Rectal smooth muscle tissue (tissue), 1 donor: ENCODE measurements around the gene LAMA4.

Source experiments
- H3K27ac ChIP-seq: one replicate; pipeline ENCODE4 v1.7.0; 2013; ENCODE audit warnings: low read depth, low read length, inconsistent platforms
- H3K27me3 ChIP-seq: one replicate; pipeline ENCODE4 v1.7.0; 2013; ENCODE audit warnings: low read length; ENCODE audit not compliant: control insufficient read depth, insufficient read depth
- H3K36me3 ChIP-seq: one replicate; pipeline ENCODE4 v1.7.0; 2013; ENCODE audit warnings: low read length; ENCODE audit not compliant: control insufficient read depth, insufficient read depth
- H3K4me1 ChIP-seq: one replicate; pipeline ENCODE4 v1.7.0; 2013; ENCODE audit warnings: low read length; ENCODE audit not compliant: control insufficient read depth, insufficient read depth
- H3K4me3 ChIP-seq: one replicate; pipeline ENCODE4 v1.7.0; 2013; ENCODE audit warnings: low read length
- H3K9ac ChIP-seq: one replicate; pipeline ENCODE4 v1.7.0; 2013; ENCODE audit warnings: low read length

Gene LAMA4

GRCh38 chr6:112183271-112183671 is 71.1 kb downstream of the LAMA4 start:
- H3K27ac ChIP-seq = no peak overlapping the region
- H3K4me1 ChIP-seq = peaks cover 6% of the 10 kb centered on the region
- H3K9ac ChIP-seq = no peak overlapping the region
- no peak overlapping the region for H3K4me3 ChIP-seq
- H3K36me3 ChIP-seq = peaks cover 5% of the 10 kb centered on the region
- H3K27me3 ChIP-seq = no peaks in the 10 kb centered on the region

DNA sequence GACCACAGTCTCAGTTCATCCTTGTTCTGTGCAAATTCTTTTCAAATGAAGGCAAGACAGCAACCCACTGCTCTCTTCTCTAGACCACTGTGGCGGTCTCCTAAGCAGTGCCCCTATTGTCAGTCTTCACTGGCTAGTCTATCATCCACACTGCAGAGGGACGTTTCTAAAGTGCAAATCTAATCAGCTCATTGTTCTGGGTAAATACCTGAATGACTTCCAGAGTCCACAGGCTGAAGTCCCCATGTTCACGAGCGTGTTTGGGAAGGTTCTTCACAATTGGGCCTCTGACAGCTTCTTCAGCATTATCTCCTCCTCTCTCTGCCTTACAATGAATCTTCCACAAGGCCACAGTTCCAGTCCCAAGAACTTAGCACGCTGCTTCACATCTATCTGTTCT is 73.2 kb downstream of the LAMA4 start:
- no peak overlapping the region for H3K4me3 ChIP-seq
- no peaks in the 10 kb centered on the region for H3K36me3 ChIP-seq
- H3K4me1 ChIP-seq = peaks cover 6% of the 10 kb centered on the region
- H3K27me3 ChIP-seq = no peaks in the 10 kb centered on the region
- no peak overlapping the region for H3K9ac ChIP-seq
- no peak overlapping the region for H3K27ac ChIP-seq

GRCh38 chr6:112180095-112180820 is 74.1 kb downstream of the LAMA4 start:
- Histone ChIP-seq H3K27ac (no peak overlapping the region), H3K9ac (no peak overlapping the region), H3K4me3 (no peak overlapping the region), H3K36me3 (peaks cover 3% of the 10 kb centered on the region), H3K4me1 (peaks cover 6% of the 10 kb centered on the region), H3K27me3 (no peaks in the 10 kb centered on the region)

- peaks cover 6% of the 10 kb centered on the region for H3K36me3 ChIP-seq
Measured at GRCh38 chr6:112179631-112180030, 74.7 kb downstream of the LAMA4 start.

GRCh38 chr6:112178846-112179245 is 75.5 kb downstream of the LAMA4 start:
- Histone ChIP-seq H3K4me1 (peaks cover 6% of the 10 kb centered on the region), H3K36me3 (peaks cover 6% of the 10 kb centered on the region)

More at GRCh38 chr6:112179631-112180030, 74.7 kb downstream of the LAMA4 start:
- Histone ChIP-seq H3K27me3 (no peaks in the 10 kb centered on the region), H3K9ac (no peak overlapping the region), H3K4me1 (peaks cover 6% of the 10 kb centered on the region), H3K4me3 (no peak overlapping the region), H3K27ac (no peak overlapping the region)

DNA sequence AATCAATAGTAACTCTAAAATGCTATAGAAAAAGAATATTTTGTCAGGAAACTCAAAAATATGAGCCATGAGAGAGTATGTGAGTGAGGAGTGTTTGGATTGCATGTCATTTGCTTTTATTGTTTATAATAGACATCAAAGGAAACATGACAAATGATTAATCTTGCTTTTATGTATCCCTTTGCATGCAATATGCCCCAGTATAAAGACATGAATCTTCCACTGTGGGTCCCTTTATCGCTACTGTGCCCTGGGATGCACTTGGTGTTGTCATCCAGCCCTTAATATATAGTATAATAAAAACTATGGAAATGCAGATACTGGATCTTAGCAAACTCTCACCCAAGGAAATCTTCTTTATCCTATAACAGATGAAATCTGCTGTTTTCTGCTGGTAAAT is 77.3 kb downstream of the LAMA4 start:
- Histone ChIP-seq H3K4me1 (peaks cover 4% of the 10 kb centered on the region), H3K27ac (no peak overlapping the region), H3K36me3 (peaks cover 9% of the 10 kb centered on the region), H3K27me3 (no peaks in the 10 kb centered on the region), H3K4me3 (no peak overlapping the region), H3K9ac (no peak overlapping the region)

More at GRCh38 chr6:112178846-112179245, 75.5 kb downstream of the LAMA4 start:
- Histone ChIP-seq H3K4me3 (no peak overlapping the region), H3K27ac (no peak overlapping the region), H3K27me3 (no peaks in the 10 kb centered on the region), H3K9ac (no peak overlapping the region)

GRCh38 chr6:112176175-112176574 is 78.2 kb downstream of the LAMA4 start:
- H3K9ac ChIP-seq = no peak overlapping the region
- H3K4me1 ChIP-seq = peaks cover 4% of the 10 kb centered on the region
- peaks cover 16% of the 10 kb centered on the region for H3K36me3 ChIP-seq
- no peak overlapping the region for H3K27ac ChIP-seq
- no peak overlapping the region for H3K4me3 ChIP-seq
- H3K27me3 ChIP-seq = no peaks in the 10 kb centered on the region

GRCh38 chr6:112173221-112173804 is 81.1 kb downstream of the LAMA4 start:
- Histone ChIP-seq H3K9ac (no peak overlapping the region), H3K36me3 (peaks cover 27% of the 10 kb centered on the region), H3K4me3 (no peak overlapping the region), H3K27ac (no peak overlapping the region), H3K27me3 (no peaks in the 10 kb centered on the region), H3K4me1 (no peaks in the 10 kb centered on the region)

DNA sequence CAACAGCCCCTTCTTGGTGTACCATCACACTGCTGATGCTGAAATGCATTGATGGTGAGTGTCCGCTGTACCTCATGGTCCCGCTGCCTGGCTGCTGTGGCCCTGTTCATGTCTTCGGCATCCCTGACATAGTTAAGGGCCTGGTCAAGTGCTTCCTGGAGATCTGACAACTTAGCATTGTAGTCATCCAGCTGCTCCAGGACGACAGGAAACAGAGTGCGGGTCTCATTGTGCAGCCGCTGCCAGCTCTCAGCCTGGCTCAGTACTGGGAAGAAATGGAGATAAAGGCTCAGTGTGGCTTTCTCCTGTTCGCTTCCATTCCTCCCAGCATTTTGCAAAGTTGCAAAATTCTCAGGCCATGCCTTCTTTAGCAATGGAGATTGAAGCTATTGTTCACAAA is 81.8 kb downstream of the LAMA4 start:
- Histone ChIP-seq H3K27ac (no peak overlapping the region), H3K27me3 (no peaks in the 10 kb centered on the region), H3K9ac (no peak overlapping the region), H3K4me1 (no peaks in the 10 kb centered on the region), H3K36me3 (peaks cover 27% of the 10 kb centered on the region), H3K4me3 (no peak overlapping the region)

GRCh38 chr6:112169541-112169940 is 84.8 kb downstream of the LAMA4 start:
- no peaks in the 10 kb centered on the region for H3K27me3 ChIP-seq
- no peaks in the 10 kb centered on the region for H3K4me1 ChIP-seq
- no peak overlapping the region for H3K27ac ChIP-seq
- H3K36me3 ChIP-seq = peaks cover 25% of the 10 kb centered on the region
- H3K4me3 ChIP-seq = no peak overlapping the region
- no peak overlapping the region for H3K9ac ChIP-seq

DNA sequence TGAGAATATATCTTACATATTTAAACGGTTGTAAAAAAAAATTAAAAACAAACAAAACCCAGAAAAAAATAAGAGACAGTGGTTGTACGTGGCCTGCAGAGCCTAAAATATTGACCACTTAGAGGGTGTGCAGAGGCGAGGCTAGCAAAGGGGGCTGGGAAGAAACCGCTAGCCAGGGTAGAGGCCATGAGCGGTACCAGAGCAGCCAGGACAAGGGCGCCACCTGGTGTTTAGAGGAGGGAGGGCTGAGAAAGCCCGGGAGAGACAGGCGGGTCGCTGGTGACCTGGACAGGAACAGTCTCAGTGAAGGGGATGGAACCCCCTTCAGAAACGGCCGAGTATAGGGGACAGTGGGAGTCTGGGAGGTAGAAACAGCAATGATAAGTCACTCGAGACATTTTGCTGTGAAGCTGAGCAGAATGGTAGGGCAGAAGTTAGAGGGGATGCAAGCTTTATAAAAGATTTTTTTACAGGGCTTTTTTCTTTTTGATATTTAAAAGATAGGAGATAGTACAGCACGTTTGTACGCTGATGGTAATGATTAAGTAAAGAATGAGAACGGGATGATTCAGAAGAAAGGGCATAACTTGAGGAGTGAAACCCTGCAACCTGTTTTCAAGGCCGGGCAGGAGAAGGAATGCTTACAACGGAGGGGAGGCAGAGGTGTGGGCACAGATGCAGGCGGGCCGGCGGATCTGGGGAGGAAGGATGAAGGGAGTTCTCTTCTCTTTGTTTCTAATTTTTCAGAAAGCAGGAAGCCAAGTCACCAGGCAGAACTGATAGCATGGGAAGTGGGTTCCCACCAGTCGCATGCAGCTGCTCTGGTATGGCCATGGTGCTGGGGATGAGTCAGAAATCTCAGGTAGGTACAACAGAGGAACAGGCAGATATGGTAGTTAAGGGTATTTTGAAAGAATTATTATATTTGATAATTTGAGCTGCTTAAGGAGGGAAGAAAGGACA is 90.8 kb downstream of the LAMA4 start:
- H3K4me1 ChIP-seq = no peaks in the 10 kb centered on the region
- no peaks in the 10 kb centered on the region for H3K27me3 ChIP-seq
- H3K9ac ChIP-seq = no peak overlapping the region
- no peak overlapping the region for H3K4me3 ChIP-seq
- H3K36me3 ChIP-seq = peaks cover 25% of the 10 kb centered on the region
- H3K27ac ChIP-seq = no peak overlapping the region

GRCh38 chr6:112160745-112161144 is 93.6 kb downstream of the LAMA4 start:
- Histone ChIP-seq H3K36me3 (peaks cover 23% of the 10 kb centered on the region), H3K4me3 (no peak overlapping the region), H3K4me1 (peaks cover 8% of the 10 kb centered on the region), H3K27me3 (no peaks in the 10 kb centered on the region), H3K9ac (no peak overlapping the region), H3K27ac (no peak overlapping the region)
